Vagina (tissue), 2 donors: Measurements from ENCODE around the gene BASP1.

Experiments
- CTCF ChIP-seq, 3 experiments: fragments of 450-650 bp in 2 of 3; fragments of 200-600 bp in 1 of 3; sonication (generic) in 1 of 3; IDR thresholded peaks; one replicate each; pipeline ENCODE4 v1.5.1; 2017 to 2019; ENCODE audit warnings: antibody characterized with exemption in 3 of 3, mild to moderate bottlenecking in 2 of 3, moderate library complexity in 2 of 3
- POLR2AphosphoS5 ChIP-seq, 2 donors: sonication (generic); formaldehyde crosslinking; IDR thresholded peaks; one replicate each; pipeline ENCODE4 v1.9.0; 2017; ENCODE audit warnings: antibody characterized with exemption in 2 of 2, mild to moderate bottlenecking in 2 of 2, low read depth in 1 of 2; ENCODE audit not compliant: insufficient read depth in 1 of 2

DNA sequence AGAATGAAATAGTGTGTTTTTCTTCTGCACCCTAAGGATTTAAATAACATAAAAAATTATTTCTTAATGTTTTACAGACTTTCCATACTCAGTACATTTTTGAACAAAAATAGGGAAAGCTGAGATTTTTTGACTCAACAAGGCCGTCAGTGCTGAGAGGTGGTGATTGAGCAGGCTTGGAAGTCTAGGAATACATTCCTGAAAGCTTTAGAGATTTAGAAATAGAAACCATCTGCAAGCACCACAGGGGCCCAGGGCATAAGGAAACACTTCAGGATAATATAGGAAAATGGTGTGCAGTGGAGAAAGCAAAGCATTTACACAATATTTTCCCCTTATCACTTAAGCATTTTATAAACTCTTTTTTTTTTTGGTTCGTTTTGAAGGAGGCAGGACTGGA lies 5.2 kb downstream of the BASP1 start:
- TF ChIP-seq CTCF (IDR thresholded peaks at IDR 0.05) = no peak
- no peak for TF ChIP-seq POLR2AphosphoS5 (IDR thresholded peaks at IDR 0.05; ENCODE audit: insufficient read depth in 1 of 2, low read depth in 1 of 2)
